Measurements from ENCODE around the gene PRDM16.

The PRDM16 gene

GRCh38 chr1:3183813-3184212 lies 114.8 kb downstream of the PRDM16 start:
- DNase-seq (ENCODE audit: low spot score) = no peak

GRCh38 chr1:3184666-3185065 lies 115.7 kb downstream of the PRDM16 start:
- DNase-seq (ENCODE audit: low spot score) = no peak

- no peak for DNase-seq (ENCODE audit: low spot score)
Observed at GRCh38 chr1:3185896-3186525, 117.0 kb downstream of the PRDM16 start.

- no peak for DNase-seq (ENCODE audit: low spot score)
Observed at GRCh38 chr1:3186526-3186921, 117.5 kb downstream of the PRDM16 start.

GRCh38 chr1:3187415-3188149 lies 118.6 kb downstream of the PRDM16 start:
- no peak for DNase-seq (ENCODE audit: low spot score)

- no peak for DNase-seq (ENCODE audit: low spot score)
Observed at GRCh38 chr1:3188150-3188971, 119.4 kb downstream of the PRDM16 start.

GRCh38 chr1:3190256-3191041 lies 121.4 kb downstream of the PRDM16 start:
- no peak for DNase-seq (ENCODE audit: low spot score)

GRCh38 chr1:3192361-3192760 lies 123.4 kb downstream of the PRDM16 start:
- DNase-seq (ENCODE audit: low spot score) = no peak

GRCh38 chr1:3192825-3193224 lies 123.8 kb downstream of the PRDM16 start:
- no peak for DNase-seq (ENCODE audit: low spot score)

GRCh38 chr1:3193811-3194210 lies 124.8 kb downstream of the PRDM16 start:
- DNase-seq (ENCODE audit: low spot score) = no peak

GRCh38 chr1:3194760-3195479 lies 125.9 kb downstream of the PRDM16 start:
- no peak for DNase-seq (ENCODE audit: low spot score)

GRCh38 chr1:3195480-3195815 lies 126.4 kb downstream of the PRDM16 start:
- no peak for DNase-seq (ENCODE audit: low spot score)

- DNase-seq (ENCODE audit: low spot score) = no peak
Observed at GRCh38 chr1:3195966-3196515, 127.0 kb downstream of the PRDM16 start.

GRCh38 chr1:3196577-3197245 lies 127.7 kb downstream of the PRDM16 start:
- DNase-seq (ENCODE audit: low spot score) = no peak

- DNase-seq (ENCODE audit: low spot score) = no peak
Observed at GRCh38 chr1:3197781-3198316, 128.8 kb downstream of the PRDM16 start.

- no peak for DNase-seq (ENCODE audit: low spot score)
Observed at GRCh38 chr1:3198371-3199271, 129.6 kb downstream of the PRDM16 start.

- DNase-seq (ENCODE audit: low spot score) = no peak
Observed at GRCh38 chr1:3204725-3205124, 135.7 kb downstream of the PRDM16 start.

GRCh38 chr1:3205815-3206214 lies 136.8 kb downstream of the PRDM16 start:
- no peak for DNase-seq (ENCODE audit: low spot score)

GRCh38 chr1:3206696-3207095 lies 137.7 kb downstream of the PRDM16 start:
- DNase-seq (ENCODE audit: low spot score) = no peak
